Measurements from ENCODE around the gene GRPEL1.

- TF ChIP-seq CTCF (IDR thresholded peaks at IDR 0.05) = no peak
- no peak for TF ChIP-seq POLR2A (IDR thresholded peaks at IDR 0.05)
Observed at GRCh38 chr4:7051905-7052304, 16.0 kb downstream of the GRPEL1 start.

All from lower leg skin (tissue), 3 donors.